NB4 (cell line): Measurements from ENCODE around the gene LCORL.
"Not testable (repeated sequence)": the region's sequence is repeated elsewhere in the genome, so short reads cannot be mapped to it uniquely, and the experiment has no call there.

Experiments
- DNase-seq: peaks from one replicate; pipeline ENCODE4 v3.0.0; 2010; ENCODE audit warnings: low read depth
- H3K4me3 ChIP-seq: one replicate; pipeline ENCODE4 v1.5.1; 2011; ENCODE audit warnings: mild to moderate bottlenecking, low read depth, low read length, moderate library complexity
- CTCF ChIP-seq: IDR thresholded peaks from one replicate; pipeline ENCODE4 v1.5.1; 2012; ENCODE audit warnings: low read depth, low read length
- MAX ChIP-seq: IDR thresholded peaks from 2 replicates; pipeline ENCODE4 v1.6.1; 2011; ENCODE audit warnings: low read depth, low read length
- MYC ChIP-seq: IDR thresholded peaks from 2 replicates; pipeline ENCODE4 v1.6.1; 2011; ENCODE audit warnings: low read depth, low read length
- POLR2A ChIP-seq: IDR thresholded peaks from 2 replicates; pipeline ENCODE4 v1.6.1; 2011; ENCODE audit warnings: mild to moderate bottlenecking; ENCODE audit not compliant: insufficient read length; ENCODE audit errors: extremely low read depth

The LCORL gene

GRCh38 chr4:17876943-17877342 is 144.6 kb downstream of the LCORL start:
- no peak for DNase-seq
- no peak overlapping the region for H3K4me3 ChIP-seq
- TF ChIP-seq POLR2A (no peak), MAX (no peak), CTCF (no peak), MYC (no peak)

GRCh38 chr4:17875402-17876070 is 146.0 kb downstream of the LCORL start:
- no peak overlapping the region for H3K4me3 ChIP-seq
- DNase-seq, result no peak
- TF ChIP-seq POLR2A, result no peak
- TF ChIP-seq MYC, result no peak
- no peak for TF ChIP-seq MAX
- TF ChIP-seq CTCF, result no peak

DNA sequence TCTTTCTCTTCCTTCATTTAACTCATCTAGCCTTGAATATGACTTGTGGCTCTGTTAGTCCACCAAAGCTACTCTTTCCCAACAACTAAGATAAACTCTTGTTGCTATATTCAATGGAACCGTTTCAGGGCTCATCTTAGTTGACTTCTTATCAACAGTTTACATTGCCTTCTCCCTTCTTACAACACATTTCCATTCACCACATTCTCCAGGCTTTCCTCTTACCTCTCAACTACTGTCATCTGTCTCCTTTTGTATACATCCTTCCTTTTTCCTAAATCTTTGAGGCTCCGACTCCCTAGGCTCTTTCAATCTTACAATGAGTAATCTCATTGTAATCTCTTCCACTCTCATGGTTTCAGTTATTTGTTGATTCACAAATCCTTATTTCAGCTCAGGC is 152.2 kb downstream of the LCORL start:
- TF ChIP-seq POLR2A (no peak), MYC (no peak), CTCF (no peak), MAX (no peak)
- no peak for DNase-seq
- H3K4me3 ChIP-seq, result no peak overlapping the region

DNA sequence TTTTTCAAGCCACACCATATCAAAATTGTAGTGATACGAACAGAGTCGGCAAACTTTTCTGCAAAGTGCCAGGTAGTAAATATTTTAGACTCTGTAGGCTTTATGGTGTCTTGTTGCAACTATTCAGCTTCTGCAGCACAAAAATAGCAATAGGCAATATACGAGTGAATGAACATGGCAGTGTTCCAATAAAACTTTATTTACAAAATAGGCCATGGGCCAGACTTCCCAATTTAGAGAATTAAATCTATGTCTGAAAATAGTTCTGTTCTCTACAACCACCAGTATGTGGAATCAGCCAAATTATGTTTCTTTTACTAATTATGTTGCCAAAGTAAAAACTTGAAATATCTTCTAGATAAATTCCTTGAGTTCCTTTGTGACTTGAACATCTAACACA is 154.3 kb downstream of the LCORL start:
- TF ChIP-seq MYC (no peak), MAX (no peak), CTCF (no peak), POLR2A (no peak)
- no peak overlapping the region for H3K4me3 ChIP-seq
- no peak for DNase-seq

- no peak for DNase-seq
- no peak for TF ChIP-seq CTCF
- TF ChIP-seq POLR2A, result no peak
- no peak for TF ChIP-seq MYC
- TF ChIP-seq MAX, result no peak
- no peak overlapping the region for H3K4me3 ChIP-seq
Measured at GRCh38 chr4:17866810-17867209, 154.7 kb downstream of the LCORL start.

- no peak overlapping the region for H3K4me3 ChIP-seq
- TF ChIP-seq POLR2A (no peak), MYC (no peak), CTCF (no peak), MAX (no peak)
- DNase-seq, result no peak
Measured at GRCh38 chr4:17865866-17866363, 155.6 kb downstream of the LCORL start.

- not testable (repeated sequence) for H3K4me3 ChIP-seq, DNase-seq
Measured at GRCh38 chr4:17861906-17862305, 159.6 kb downstream of the LCORL start.
